ENCODE data around the gene PRDM16. TPM values are rescaled to one million over a fixed set of nuclear protein-coding genes. Genes with fewer than 3 reads are reported as not detected.

Gene PRDM16
- polyA plus RNA-seq, 1 experiment, result 0.06 TPM

DNA sequence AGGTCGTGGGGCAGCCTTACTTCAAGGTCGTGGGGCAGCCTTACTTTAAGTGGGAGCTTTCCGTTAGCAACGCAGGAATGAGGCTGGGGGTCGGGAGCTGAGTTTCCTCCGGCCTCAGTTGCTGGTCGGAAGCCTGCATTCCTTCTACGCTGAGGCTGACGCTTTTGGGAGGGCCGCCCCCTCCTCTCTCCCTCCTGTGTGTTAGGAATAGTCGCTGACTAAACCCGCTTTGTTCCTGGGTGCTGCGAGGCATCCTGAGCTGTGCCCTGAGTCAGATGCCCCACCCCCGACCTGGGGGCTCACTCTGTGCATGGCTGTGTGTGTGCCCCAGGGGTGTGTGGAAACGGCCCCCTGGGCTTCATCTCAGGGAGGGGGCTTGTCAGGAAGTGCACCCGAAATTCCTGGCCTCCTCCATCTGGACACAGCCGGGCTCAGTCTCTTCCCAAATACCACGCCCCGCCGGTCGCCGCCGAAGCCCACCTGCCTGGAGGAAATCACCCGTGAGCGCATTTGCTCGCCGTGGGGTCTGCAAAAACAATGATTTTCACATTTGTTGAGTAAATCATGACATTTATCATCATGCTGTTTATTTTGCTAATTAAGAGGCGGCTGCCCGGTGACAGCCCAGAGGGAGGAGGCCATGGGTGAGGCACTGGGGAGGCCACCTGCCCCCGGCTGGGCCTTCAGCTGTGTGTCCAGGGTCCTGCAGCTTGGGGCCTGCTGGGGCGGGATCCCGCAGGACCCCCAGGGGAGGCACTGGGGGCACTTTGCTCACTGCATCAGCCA is 121.4 kb downstream of the PRDM16 start:
- Histone ChIP-seq H3K27ac (ENCODE audit: low read depth, low read length) (no peak overlapping the region), H3K27me3 (ENCODE audit: control insufficient read depth, insufficient read depth, low read length) (no peaks in the 10 kb centered on the region), H3K9me3 (ENCODE audit: control insufficient read depth, insufficient read depth, low read length) (peaks cover 88% of the 10 kb centered on the region), H3K4me3 (ENCODE audit: low read depth, low read length) (no peak overlapping the region)
- ChIA-PET CTCF (no interaction called here), POLR2A (no interaction called here)
- no peak for DNase-seq (ENCODE audit: low read depth, low spot score)
- no peak for TF ChIP-seq CTCF (IDR thresholded peaks at IDR 0.05; ENCODE audit: low read depth, low read length)

GRCh38 chr1:3192361-3192760 is 123.4 kb downstream of the PRDM16 start:
- Histone ChIP-seq H3K27me3 (ENCODE audit: control insufficient read depth, insufficient read depth, low read length) (no peaks in the 10 kb centered on the region), H3K27ac (ENCODE audit: low read depth, low read length) (no peak overlapping the region), H3K9me3 (ENCODE audit: control insufficient read depth, insufficient read depth, low read length) (peaks cover 88% of the 10 kb centered on the region), H3K4me3 (ENCODE audit: low read depth, low read length) (no peak overlapping the region)
- no peak for DNase-seq (ENCODE audit: low read depth, low spot score)
- POLR2A ChIA-PET, result no interaction called here
- CTCF ChIA-PET, result no interaction called here
- no peak for TF ChIP-seq CTCF (IDR thresholded peaks at IDR 0.05; ENCODE audit: low read depth, low read length)

DNA sequence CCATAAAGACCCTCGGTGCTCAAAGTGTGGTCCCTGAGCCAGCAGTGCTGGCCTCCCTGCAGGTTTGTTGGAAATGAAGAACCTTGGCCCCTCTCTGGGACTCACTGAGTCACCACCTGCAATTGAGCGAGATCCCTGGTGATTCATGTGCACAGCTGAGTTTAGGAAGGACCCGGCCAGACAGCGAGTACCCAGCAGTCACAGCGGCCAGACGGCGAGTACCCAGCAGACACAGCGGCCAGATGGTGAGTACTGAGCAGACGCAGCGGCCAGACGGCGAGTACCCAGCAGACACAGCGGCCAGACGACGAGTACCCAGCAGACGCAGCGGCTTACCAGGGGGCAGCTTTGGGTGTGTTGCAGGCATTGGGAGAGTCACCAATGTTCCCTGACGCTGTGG is 123.8 kb downstream of the PRDM16 start:
- H3K27me3 ChIP-seq (ENCODE audit: control insufficient read depth, insufficient read depth, low read length), result no peaks in the 10 kb centered on the region
- TF ChIP-seq CTCF (IDR thresholded peaks at IDR 0.05; ENCODE audit: low read depth, low read length), result no peak

GRCh38 chr1:3193811-3194210 is 124.8 kb downstream of the PRDM16 start:
- ChIA-PET CTCF (no interaction called here), POLR2A (no interaction called here)
- Histone ChIP-seq H3K27ac (ENCODE audit: low read depth, low read length) (no peak overlapping the region), H3K9me3 (ENCODE audit: control insufficient read depth, insufficient read depth, low read length) (peaks cover 91% of the 10 kb centered on the region), H3K4me3 (ENCODE audit: low read depth, low read length) (no peak overlapping the region), H3K27me3 (ENCODE audit: control insufficient read depth, insufficient read depth, low read length) (no peaks in the 10 kb centered on the region)
- no peak for DNase-seq (ENCODE audit: low read depth, low spot score)
- TF ChIP-seq CTCF (IDR thresholded peaks at IDR 0.05; ENCODE audit: low read depth, low read length), result no peak

More for the DNA sequence above, 123.8 kb downstream of the PRDM16 start:
- Histone ChIP-seq H3K27ac (ENCODE audit: low read depth, low read length) (no peak overlapping the region), H3K9me3 (ENCODE audit: control insufficient read depth, insufficient read depth, low read length) (peaks cover 88% of the 10 kb centered on the region), H3K4me3 (ENCODE audit: low read depth, low read length) (no peak overlapping the region)
- POLR2A ChIA-PET, result no interaction called here
- no peak for DNase-seq (ENCODE audit: low read depth, low spot score)
- CTCF ChIA-PET, result no interaction called here

DNA sequence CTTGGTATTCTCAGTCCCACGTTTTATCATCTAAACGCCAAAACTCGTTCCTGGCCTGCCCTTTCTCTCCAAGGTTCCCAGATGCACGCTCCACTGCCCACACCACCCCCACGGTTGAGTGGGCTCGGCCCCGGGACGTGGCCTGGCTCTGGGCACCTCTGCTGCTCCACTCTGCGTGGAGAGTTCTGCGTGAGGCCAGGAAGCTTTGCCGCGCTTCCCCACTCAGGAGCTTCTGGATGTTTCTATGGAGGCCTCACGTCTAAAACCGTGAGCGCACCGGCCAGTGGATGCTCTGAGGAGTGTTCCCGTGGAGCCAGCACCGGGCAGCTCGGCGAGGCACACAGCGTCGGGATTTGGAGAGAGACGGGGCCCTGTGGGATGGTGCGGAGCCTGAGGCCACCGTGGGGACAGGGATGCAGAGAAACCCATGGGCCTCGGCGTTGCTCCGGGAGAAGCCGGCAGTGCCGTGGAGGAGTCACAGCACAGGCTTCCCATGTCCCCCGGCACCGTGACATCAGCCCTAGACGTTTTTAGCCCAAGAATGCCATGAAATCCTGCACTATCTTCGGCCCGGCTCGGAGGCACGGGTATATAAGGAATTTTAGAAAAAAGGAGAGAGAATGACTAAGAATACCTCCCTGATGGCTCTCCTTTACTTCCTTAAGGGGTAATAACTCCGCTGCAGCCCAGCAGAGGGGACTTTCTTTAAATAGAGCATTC is 125.9 kb downstream of the PRDM16 start:
- Histone ChIP-seq H3K27me3 (ENCODE audit: control insufficient read depth, insufficient read depth, low read length) (no peaks in the 10 kb centered on the region), H3K4me3 (ENCODE audit: low read depth, low read length) (no peak overlapping the region), H3K9me3 (ENCODE audit: control insufficient read depth, insufficient read depth, low read length) (peaks cover 92% of the 10 kb centered on the region), H3K27ac (ENCODE audit: low read depth, low read length) (no peak overlapping the region)
- ChIA-PET POLR2A (no interaction called here), CTCF (no interaction called here)
- no peak for TF ChIP-seq CTCF (IDR thresholded peaks at IDR 0.05; ENCODE audit: low read depth, low read length)
- no peak for DNase-seq (ENCODE audit: low read depth, low spot score)

Measured in AG04450 (cell line).